Measurements from ENCODE around the gene UBTD2.

UBTD2 gene

DNA sequence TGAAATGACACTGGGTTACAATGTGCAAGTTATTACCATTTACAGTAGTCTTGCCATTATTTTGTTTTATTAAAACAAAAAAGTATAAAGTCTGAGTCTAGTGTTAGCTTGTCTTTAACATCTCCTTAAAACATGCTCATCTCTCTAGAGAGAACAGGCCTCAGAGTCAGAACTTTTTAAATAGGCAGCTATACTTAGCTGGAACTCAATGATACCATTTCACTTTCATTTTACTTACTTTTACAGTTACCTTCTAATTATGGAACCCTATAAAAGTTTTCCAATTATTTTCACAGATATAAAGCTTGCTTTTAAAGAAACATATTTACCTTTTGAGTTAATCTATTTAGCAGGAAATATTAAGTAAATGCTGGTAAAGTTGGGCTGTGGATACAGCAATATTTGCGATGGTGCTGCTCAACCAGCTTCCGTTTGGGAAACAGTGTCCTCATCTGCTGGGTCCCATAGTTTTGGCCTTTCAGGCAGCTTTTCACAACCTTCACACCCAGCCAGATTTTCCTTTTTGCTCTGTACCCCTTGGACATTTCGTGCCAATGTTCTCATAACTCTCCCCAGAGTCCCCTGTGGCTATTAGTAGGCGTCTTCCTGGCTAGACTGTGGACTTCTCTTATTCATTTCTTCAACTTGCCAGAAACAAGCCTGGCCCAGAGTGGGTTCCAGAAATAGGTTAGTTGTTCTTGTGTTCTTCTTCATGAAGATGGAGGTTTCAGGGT, 36.3 kb upstream of the UBTD2 start:
- Mint-ChIP-seq H3K9me3 (no peaks in the 10 kb centered on the region), H3K4me1 (peaks cover 5% of the 10 kb centered on the region), H3K27ac (no peak overlapping the region), H3K27me3 (ENCODE audit: low read depth) (peaks cover 7% of the 10 kb centered on the region), H3K36me3 (ENCODE audit: low read depth) (no peaks in the 10 kb centered on the region), H3K4me3 (no peak overlapping the region)
- TF ChIP-seq, protein P1, sequence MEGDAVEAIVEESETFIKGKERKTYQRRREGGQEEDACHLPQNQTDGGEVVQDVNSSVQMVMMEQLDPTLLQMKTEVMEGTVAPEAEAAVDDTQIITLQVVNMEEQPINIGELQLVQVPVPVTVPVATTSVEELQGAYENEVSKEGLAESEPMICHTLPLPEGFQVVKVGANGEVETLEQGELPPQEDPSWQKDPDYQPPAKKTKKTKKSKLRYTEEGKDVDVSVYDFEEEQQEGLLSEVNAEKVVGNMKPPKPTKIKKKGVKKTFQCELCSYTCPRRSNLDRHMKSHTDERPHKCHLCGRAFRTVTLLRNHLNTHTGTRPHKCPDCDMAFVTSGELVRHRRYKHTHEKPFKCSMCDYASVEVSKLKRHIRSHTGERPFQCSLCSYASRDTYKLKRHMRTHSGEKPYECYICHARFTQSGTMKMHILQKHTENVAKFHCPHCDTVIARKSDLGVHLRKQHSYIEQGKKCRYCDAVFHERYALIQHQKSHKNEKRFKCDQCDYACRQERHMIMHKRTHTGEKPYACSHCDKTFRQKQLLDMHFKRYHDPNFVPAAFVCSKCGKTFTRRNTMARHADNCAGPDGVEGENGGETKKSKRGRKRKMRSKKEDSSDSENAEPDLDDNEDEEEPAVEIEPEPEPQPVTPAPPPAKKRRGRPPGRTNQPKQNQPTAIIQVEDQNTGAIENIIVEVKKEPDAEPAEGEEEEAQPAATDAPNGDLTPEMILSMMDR (IDR thresholded peaks at IDR 0.05; ENCODE audit: unreplicated experiment in 3 of 3), result no peak

DNA sequence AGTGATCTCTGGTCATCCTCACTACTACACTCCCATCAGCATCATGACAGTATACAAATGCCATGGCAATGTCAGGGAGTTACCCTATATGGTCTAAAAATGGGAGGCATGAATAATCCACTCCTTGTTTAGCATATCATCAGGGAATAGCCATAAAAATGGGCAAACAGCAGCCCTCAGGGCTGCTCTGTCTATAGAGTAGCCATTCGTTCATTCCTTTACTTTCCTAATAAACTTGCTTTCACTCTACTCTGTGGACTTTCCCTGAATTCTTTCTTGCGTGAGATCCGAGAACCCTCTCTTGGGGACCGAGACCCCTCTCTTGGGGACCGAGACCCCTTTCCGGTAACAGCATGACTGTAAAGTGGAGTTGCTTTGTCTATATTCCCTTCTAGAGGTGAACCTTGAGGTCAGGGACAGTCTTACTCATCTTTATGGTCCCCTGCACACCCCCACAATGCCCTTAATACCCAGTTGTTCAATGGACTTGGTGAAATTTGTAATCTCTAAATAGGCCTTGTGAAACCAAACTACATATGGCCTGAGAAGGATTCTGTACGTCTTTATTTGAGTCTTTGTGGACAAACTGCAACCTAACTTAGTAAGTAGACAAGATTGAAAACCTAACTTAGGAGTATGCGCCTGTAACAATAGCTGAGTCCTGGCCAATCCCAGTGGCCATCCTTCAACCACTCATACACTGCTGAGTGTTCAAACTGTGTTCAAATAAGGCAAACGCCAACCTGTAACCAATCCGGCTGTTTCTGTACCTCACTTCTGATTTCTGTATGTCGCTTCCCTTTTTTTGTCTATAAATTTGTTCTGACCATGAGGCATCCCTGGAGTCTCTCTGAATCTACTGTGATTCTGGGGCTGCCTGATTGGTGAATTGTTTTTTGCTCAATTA, 32.3 kb upstream of the UBTD2 start:
- Mint-ChIP-seq H3K4me3 (no peak overlapping the region), H3K27me3 (ENCODE audit: low read depth) (peaks cover 5% of the 10 kb centered on the region), H3K4me1 (peaks cover 11% of the 10 kb centered on the region), H3K36me3 (ENCODE audit: low read depth) (no peaks in the 10 kb centered on the region), H3K27ac (no peak overlapping the region), H3K9me3 (no peaks in the 10 kb centered on the region)
- TF ChIP-seq, protein P1 (IDR thresholded peaks at IDR 0.05; ENCODE audit: unreplicated experiment in 3 of 3), result no peak

DNA sequence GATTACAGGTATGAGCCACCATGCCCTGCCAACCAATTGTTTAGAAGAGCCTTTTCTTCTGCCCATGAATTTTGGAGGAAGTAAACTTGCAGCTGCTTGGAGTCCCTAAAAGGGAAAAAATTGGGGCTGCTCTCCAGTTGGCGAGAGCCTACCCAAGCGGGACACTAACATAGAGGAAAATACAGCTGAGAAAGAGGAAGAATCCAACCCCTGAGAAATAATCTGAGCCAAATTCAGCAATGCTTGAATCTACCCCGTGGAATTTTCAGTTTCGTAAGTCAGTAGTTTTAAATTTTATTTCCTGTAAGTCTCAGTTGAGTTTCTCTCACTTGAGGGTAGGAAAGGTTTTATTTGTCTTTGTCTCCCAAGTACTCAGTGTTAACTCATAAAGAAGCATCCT, 30.4 kb upstream of the UBTD2 start:
- no peaks in the 10 kb centered on the region for H3K9me3 Mint-ChIP-seq

DNA sequence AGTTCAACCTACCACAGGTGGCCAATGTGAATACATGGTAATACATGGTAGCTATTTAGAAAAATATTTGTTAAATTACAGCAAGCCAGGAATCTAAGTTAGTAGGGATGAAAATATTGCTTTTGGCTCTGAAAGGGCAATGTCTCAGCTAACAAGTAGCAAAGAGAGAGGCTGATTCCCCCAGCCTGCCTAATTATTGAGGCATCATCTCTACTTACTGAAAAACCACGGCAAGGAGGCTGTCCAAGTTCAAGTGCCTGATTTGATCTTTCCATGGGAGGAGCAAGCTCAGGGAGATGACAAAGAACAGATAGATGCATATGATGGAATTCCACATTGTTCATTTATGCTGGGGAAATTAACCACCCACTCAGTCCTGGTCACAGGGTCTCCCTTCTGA, 28.7 kb upstream of the UBTD2 start:
- Mint-ChIP-seq H3K27ac (no peak overlapping the region), H3K4me1 (peaks cover 11% of the 10 kb centered on the region), H3K27me3 (ENCODE audit: low read depth) (no peaks in the 10 kb centered on the region), H3K4me3 (no peak overlapping the region), H3K9me3 (no peaks in the 10 kb centered on the region), H3K36me3 (ENCODE audit: low read depth) (no peaks in the 10 kb centered on the region)
- TF ChIP-seq, protein P1 (IDR thresholded peaks at IDR 0.05; ENCODE audit: unreplicated experiment in 3 of 3), result no peak

More for the DNA sequence above, 30.4 kb upstream of the UBTD2 start:
- H3K4me1 Mint-ChIP-seq, result peaks cover 11% of the 10 kb centered on the region
- peaks cover 5% of the 10 kb centered on the region for H3K27me3 Mint-ChIP-seq (ENCODE audit: low read depth)
- TF ChIP-seq, protein P1 (IDR thresholded peaks at IDR 0.05; ENCODE audit: unreplicated experiment in 3 of 3), result no peak
- H3K36me3 Mint-ChIP-seq (ENCODE audit: low read depth), result no peaks in the 10 kb centered on the region
- no peak overlapping the region for H3K4me3 Mint-ChIP-seq
- H3K27ac Mint-ChIP-seq, result no peak overlapping the region

DNA sequence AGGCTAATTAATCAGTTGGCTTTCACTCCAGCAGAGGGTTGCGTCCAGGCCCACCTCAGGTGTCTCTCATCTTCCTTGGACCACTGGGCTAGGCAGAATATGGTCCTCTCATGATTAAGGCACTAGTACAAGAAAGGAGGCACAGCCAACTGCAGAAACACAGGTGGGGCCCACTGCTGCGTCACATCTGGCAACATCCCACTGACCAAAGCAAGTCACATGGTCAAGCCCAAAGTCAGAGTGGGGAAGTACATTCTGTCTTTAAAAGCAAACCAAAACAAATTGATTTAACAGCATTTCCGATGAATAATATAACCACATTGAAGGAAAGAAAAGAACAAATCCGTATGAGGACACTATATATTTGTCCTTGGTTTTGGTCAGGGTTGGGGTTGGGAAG, 28.0 kb upstream of the UBTD2 start:
- Mint-ChIP-seq H3K36me3 (ENCODE audit: low read depth) (no peaks in the 10 kb centered on the region), H3K9me3 (no peaks in the 10 kb centered on the region), H3K27ac (no peak overlapping the region), H3K4me1 (peaks cover 11% of the 10 kb centered on the region), H3K4me3 (no peak overlapping the region), H3K27me3 (ENCODE audit: low read depth) (no peaks in the 10 kb centered on the region)
- TF ChIP-seq, protein P1 (IDR thresholded peaks at IDR 0.05; ENCODE audit: unreplicated experiment in 3 of 3), result no peak

All from nephron (organoid).